Omental fat pad (tissue), 4 donors: ENCODE data around the gene ALPK3. TPM values are rescaled to one million over a fixed set of nuclear protein-coding genes. Genes with fewer than 3 reads are reported as not detected.
A peak's percentile ranks its signal among the peaks of the same experiment; 100 is the strongest.

ENCODE experiments used
- ATAC-seq: fragments of 150-250 bp; one replicate; pipeline ENCODE4 v1.9.1; 2016; ENCODE audit warnings: mild to moderate bottlenecking, moderate library complexity; ENCODE audit not compliant: low FRiP score
- DNase-seq: peaks from one replicate; pipeline ENCODE4 v3.0.0-alpha.2; 2019; ENCODE audit warnings: low spot score
- total RNA-seq, 4 donors: library from RNA; depleted of rRNA; stranded (reverse); fragments of >200 nt; gene quantifications; one replicate each; pipeline ENCODE4 v1.1.0, GENCODE V29; 2016
- TF ChIP-seq, protein P1 (sequence below), 3 donors: fragments of 450-650 bp; IDR thresholded peaks; one replicate each; pipeline ENCODE4 v1.5.1; 2016 to 2017; ENCODE audit warnings: antibody characterized with exemption in 3 of 3, mild to moderate bottlenecking in 3 of 3, moderate library complexity in 2 of 3

Gene ALPK3
- total RNA-seq, 4 donors from 2014 or later: 3.1 to 7.7 (median 3.8) TPM

DNA sequence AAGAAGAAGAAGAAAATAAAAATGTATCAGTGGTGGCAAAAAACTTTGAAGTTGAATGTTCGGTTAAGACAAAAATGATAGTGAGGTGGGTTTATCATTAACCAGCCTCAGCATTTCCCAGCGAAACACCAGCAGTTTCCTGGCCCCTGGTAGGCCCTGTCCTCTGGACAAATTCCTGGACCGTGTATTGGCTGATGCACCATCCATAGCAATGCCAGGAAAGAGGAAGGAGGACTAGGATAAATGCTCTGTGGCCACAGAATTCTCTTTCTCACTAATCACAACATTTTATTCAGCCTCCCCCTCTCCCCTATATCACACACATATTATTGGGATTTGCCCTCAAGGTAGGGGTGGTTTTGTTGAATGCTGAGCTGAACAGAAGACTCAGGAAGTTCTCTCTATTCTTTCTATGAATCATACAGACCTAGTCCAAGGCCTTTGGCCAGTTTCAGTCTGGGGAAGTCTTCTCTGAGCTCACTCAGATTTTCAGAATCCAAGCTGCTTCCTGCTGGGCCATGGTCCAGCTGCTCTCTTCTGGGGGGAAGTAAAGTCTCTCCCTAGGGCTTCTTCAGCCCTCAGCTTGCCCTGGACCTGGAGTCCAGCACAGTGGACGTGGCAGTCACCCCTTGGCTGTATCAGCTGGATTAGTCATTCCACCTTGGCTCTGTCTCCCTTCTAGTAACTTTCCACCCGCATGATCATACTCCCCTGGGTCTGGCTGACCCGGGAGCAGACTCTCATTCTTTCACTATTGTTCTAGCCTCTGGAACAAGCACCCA lies 94.9 kb downstream of the ALPK3 start:
- peak; percentile 57 for DNase-seq
- TF ChIP-seq, protein P1, sequence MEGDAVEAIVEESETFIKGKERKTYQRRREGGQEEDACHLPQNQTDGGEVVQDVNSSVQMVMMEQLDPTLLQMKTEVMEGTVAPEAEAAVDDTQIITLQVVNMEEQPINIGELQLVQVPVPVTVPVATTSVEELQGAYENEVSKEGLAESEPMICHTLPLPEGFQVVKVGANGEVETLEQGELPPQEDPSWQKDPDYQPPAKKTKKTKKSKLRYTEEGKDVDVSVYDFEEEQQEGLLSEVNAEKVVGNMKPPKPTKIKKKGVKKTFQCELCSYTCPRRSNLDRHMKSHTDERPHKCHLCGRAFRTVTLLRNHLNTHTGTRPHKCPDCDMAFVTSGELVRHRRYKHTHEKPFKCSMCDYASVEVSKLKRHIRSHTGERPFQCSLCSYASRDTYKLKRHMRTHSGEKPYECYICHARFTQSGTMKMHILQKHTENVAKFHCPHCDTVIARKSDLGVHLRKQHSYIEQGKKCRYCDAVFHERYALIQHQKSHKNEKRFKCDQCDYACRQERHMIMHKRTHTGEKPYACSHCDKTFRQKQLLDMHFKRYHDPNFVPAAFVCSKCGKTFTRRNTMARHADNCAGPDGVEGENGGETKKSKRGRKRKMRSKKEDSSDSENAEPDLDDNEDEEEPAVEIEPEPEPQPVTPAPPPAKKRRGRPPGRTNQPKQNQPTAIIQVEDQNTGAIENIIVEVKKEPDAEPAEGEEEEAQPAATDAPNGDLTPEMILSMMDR (IDR thresholded peaks at IDR 0.05): no peak
- peak; percentile 97 for ATAC-seq

DNA sequence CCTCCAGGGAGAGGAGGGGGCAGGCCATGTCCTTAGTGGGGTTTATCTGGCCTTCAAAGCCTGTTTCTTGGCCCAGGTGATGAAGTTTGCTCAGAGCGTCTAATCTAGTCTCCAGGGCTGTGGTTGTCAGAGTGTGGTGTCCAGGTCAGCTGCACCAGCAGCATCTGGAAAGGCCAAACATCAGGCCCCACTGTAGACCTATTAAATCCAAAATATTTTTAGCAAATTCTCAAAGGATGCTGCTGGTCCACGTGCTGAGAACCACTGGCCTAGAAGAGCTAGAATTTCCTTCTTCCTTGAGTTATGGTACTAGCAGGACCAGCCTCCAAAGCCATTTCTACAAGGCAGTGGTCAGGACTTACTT lies 96.2 kb downstream of the ALPK3 start:
- TF ChIP-seq, protein P1 (IDR thresholded peaks at IDR 0.05): no peak
- ATAC-seq (no peak), DNase-seq (no peak)

DNA sequence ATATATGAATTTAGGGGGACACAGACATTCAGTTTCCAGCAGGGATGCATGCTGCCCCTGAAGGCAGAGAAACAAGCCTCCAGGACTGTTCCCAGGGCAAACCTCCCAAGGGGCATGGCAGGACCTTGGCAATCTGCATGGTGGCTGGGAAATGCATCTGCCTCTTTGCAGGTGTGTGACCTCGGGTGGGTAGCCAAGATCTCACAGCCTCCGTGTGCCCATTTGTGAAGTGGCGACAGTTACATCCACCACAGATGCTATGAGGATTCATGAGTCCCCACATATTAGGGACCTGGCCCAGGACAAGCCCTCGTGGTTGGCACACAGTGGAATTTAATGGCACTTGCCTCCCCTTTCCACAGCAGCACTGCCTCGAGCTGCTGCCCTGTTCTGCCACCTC lies 97.2 kb downstream of the ALPK3 start:
- TF ChIP-seq, protein P1 (IDR thresholded peaks at IDR 0.05): no peak
- ATAC-seq (no peak), DNase-seq (no peak)

DNA sequence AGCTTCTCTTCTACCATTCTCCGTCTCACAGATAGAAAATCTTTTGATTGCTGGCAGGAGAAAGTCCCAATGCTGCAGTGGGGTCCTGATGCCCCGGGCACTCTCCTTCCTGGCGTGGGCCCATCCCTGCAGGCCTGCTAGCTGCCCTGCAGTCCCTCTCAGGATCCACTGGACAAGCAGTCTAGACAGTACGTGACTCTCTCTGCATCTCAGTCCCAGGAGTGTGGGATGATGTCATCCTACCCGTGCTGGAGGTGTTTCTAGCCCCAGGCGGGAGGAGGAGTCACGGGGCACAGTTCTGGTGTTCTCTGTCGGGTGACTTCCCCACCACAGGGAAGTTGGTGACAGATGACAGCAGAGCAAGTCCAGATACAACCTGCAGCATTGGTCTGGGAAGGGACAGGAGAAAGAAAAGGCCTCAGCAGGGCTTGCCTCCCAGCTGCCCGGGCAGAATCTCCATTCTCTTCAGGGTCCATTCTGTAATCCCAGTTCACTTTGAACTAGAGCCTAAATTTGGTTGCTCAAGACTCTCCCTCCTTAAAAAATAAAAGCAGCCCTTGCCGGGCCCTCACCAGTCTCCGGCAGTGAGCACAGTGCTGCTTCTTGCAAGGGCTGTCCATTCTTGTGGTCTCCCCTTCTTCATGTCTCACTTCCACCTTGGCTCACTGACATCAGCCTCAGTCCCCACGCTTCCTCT lies 97.9 kb downstream of the ALPK3 start:
- DNase-seq: peak; percentile 38
- TF ChIP-seq, protein P1 (IDR thresholded peaks at IDR 0.05): no peak
- ATAC-seq: peak; percentile 79

DNA sequence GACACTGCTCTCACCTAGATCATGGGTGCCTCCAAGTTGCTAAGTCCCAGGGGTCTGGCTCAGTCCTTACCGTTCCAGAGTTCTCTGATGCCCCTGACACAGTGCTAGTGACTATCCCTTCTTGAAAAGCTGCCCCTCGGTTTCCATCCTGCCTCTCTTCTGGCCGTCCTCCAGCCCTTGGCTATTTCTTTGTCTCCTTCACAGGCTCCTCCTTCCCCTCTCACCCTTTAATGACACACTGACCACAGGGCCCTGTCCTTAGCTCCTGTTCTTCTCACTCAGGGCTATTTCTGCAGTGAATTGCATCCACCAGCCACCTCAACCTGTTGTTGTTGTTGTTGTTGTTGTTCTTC lies 98.4 kb downstream of the ALPK3 start:
- DNase-seq (no peak), ATAC-seq (no peak)
- TF ChIP-seq, protein P1 (IDR thresholded peaks at IDR 0.05): no peak

DNA sequence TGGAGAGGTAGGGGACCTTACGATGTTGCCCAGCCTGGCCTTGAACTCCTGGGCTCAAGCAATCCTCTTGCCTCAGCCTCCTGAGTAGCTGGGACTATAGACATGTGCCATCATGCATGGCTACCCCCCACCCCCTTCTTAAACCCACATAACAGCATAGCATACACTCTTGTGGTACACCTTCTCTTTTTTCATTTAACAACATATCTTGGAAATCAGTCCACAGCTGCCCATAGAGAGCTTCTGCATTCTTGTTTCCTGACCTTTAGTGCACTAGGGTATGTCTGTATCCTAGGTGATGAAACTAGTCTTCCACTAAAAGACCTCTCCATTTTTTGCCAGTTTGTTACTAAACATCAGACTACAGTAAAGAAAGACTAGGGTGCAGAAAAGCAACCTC lies 100.3 kb downstream of the ALPK3 start:
- ATAC-seq: no peak
- TF ChIP-seq, protein P1 (IDR thresholded peaks at IDR 0.05): no peak
- no peak for DNase-seq
